Forelimb muscle (tissue), 1 donor: ENCODE data around the gene RBAK. TPM values are rescaled to one million over a fixed set of nuclear protein-coding genes. Genes with fewer than 3 reads are reported as not detected.

ENCODE experiments used
- polyA plus RNA-seq: library from polyadenylated mRNA; unstranded; fragments of 120-200 nt; gene quantifications from one replicate; pipeline ENCODE4 v1.2.1, GENCODE V29; 2013; ENCODE audit not compliant: insufficient read length

RBAK gene
- polyA plus RNA-seq, 1 donor: 11.1 TPM

Other genes starting within 250 kb of the RBAK start
- gene PAPOLB, start 183.8 kb upstream of the RBAK start, polyA plus RNA-seq: 0.05 TPM
- gene RADIL, start 162.1 kb upstream of the RBAK start, polyA plus RNA-seq: 2.9 TPM
- not detected for gene MMD2, start 86.7 kb upstream of the RBAK start, polyA plus RNA-seq
- gene WIPI2, start 144.4 kb downstream of the RBAK start, polyA plus RNA-seq: 37.4 TPM
- gene SLC29A4, start 237.1 kb downstream of the RBAK start, polyA plus RNA-seq: 37.6 TPM